ENCODE measurements around the gene RFC2. TPM values are rescaled to one million over a fixed set of nuclear protein-coding genes. Genes with fewer than 3 reads are reported as not detected.
A peak's percentile ranks its signal among the peaks of the same experiment; 100 is the strongest.
"Not testable (repeated sequence)": the region's sequence is repeated elsewhere in the genome, so short reads cannot be mapped to it uniquely, and the experiment has no call there.

The RFC2 gene
- total RNA-seq, 1 donor from 2014 or later: 37.7 TPM

- no peak for DNase-seq (ENCODE audit: low spot score in 2 of 2)
- no peak for TF ChIP-seq CTCF (IDR thresholded peaks at IDR 0.05)
- peaks cover 4 to 22% of the 10 kb centered on the region in 2 donors for H3K4me1 ChIP-seq
- H3K27me3 ChIP-seq: no peaks in the 10 kb centered on the region
- intact Hi-C loops (cut with DNase I): no loop called here
- H3K36me3 ChIP-seq: no peaks in the 10 kb centered on the region
- no peak overlapping the region for H3K27ac ChIP-seq
- no peaks in the 10 kb centered on the region for H3K9me3 ChIP-seq
- no peak overlapping the region for H3K4me3 ChIP-seq
Measured at GRCh38 chr7:74258639-74259038, 4.4 kb upstream of the RFC2 start.

GRCh38 chr7:74256491-74257408 lies 2.6 kb upstream of the RFC2 start:
- TF ChIP-seq CTCF (IDR thresholded peaks at IDR 0.05): no peak
- DNase-seq (ENCODE audit: low spot score in 2 of 2): peak in 1 of 2 donors; percentile 83
- Histone ChIP-seq H3K4me1 (peaks cover 4 to 25% of the 10 kb centered on the region in 2 donors), H3K27ac (peak overlapping the region; percentile 91 to 95), H3K36me3 (no peaks in the 10 kb centered on the region), H3K9me3 (no peaks in the 10 kb centered on the region), H3K4me3 (peak overlapping the region in 1 of 2 donors; percentile 21), H3K27me3 (no peaks in the 10 kb centered on the region)
- intact Hi-C loops (cut with DNase I): loop anchor here (1.0 kb wide), 1 partner anchor 33 kb away; the partner anchor contains the start of gene CLIP2

- Histone ChIP-seq H3K4me3 (peak overlapping the region; percentile 77 to 90), H3K4me1 (peaks cover 4 to 25% of the 10 kb centered on the region in 2 donors), H3K27ac (peak overlapping the region; percentile 91 to 95)
- not testable (repeated sequence) for DNase-seq (ENCODE audit: low spot score in 2 of 2); H3K27me3 ChIP-seq; H3K9me3 ChIP-seq; H3K36me3 ChIP-seq
- intact Hi-C loops (cut with DNase I): loop anchor here (2.0 kb wide), 1 partner anchor 17 kb away; no protein-coding TSS in a partner anchor
Measured at GRCh38 chr7:74255461-74255860, 1.3 kb upstream of the RFC2 start.

GRCh38 chr7:74254858-74255379 lies 720 bp upstream of the RFC2 start:
- H3K4me3 ChIP-seq: peak overlapping the region; percentile 77 to 90
- H3K4me1 ChIP-seq: peaks cover 4 to 25% of the 10 kb centered on the region in 2 donors
- intact Hi-C loops (cut with DNase I): loop anchor here (2.0 to 5.0 kb wide), 3 partner anchors 18 to 227 kb away; no protein-coding TSS in a partner anchor
- H3K36me3 ChIP-seq: peaks cover 0 to 11% of the 10 kb centered on the region in 2 donors
- no peaks in the 10 kb centered on the region for H3K27me3 ChIP-seq
- TF ChIP-seq CTCF (IDR thresholded peaks at IDR 0.05): no peak
- DNase-seq (ENCODE audit: low spot score in 2 of 2): no peak
- peak overlapping the region; percentile 91 to 95 for H3K27ac ChIP-seq
- no peaks in the 10 kb centered on the region for H3K9me3 ChIP-seq

- no peak for TF ChIP-seq CTCF (IDR thresholded peaks at IDR 0.05)
- Histone ChIP-seq H3K27ac (peak overlapping the region; percentile 91 to 95), H3K4me3 (peak overlapping the region; percentile 77 to 90), H3K4me1 (peaks cover 4 to 25% of the 10 kb centered on the region in 2 donors), H3K27me3 (no peaks in the 10 kb centered on the region), H3K9me3 (no peaks in the 10 kb centered on the region), H3K36me3 (peaks cover 6 to 23% of the 10 kb centered on the region in 2 donors)
- DNase-seq (ENCODE audit: low spot score in 2 of 2): no peak
- intact Hi-C loops (cut with DNase I): loop anchor here (2.0 to 5.0 kb wide), 3 partner anchors 19 to 229 kb away; no protein-coding TSS in a partner anchor
Measured at GRCh38 chr7:74253835-74254128, 417 bp downstream of the RFC2 start.

GRCh38 chr7:74253331-74253730 lies 868 bp downstream of the RFC2 start:
- Histone ChIP-seq H3K9me3 (no peaks in the 10 kb centered on the region), H3K4me1 (peaks cover 4 to 25% of the 10 kb centered on the region in 2 donors), H3K27me3 (no peaks in the 10 kb centered on the region), H3K4me3 (peak overlapping the region; percentile 77 to 90), H3K36me3 (peaks cover 11 to 27% of the 10 kb centered on the region in 2 donors), H3K27ac (no peak overlapping the region)
- no peak for TF ChIP-seq CTCF (IDR thresholded peaks at IDR 0.05)
- intact Hi-C loops (cut with DNase I): loop anchor here (5.0 kb wide), 2 partner anchors 139 to 229 kb away; no protein-coding TSS in a partner anchor
- no peak for DNase-seq (ENCODE audit: low spot score in 2 of 2)

Data from ascending aorta (tissue), 2 donors.